Measurements from ENCODE around the gene AFF2. TPM values are rescaled to one million over a fixed set of nuclear protein-coding genes. Genes with fewer than 3 reads are reported as not detected.

AFF2 gene
- total RNA-seq, 4 donors from 2014 or later, result 0.27 to 0.32 TPM; not detected in 2

GRCh38 chrX:149010013-149010852, 509.8 kb downstream of the AFF2 start:
- Histone ChIP-seq H3K27me3 (no peaks in the 10 kb centered on the region), H3K36me3 (no peaks in the 10 kb centered on the region), H3K27ac (no peak overlapping the region), H3K4me1 (no peaks in the 10 kb centered on the region), H3K4me3 (no peak overlapping the region), H3K9me3 (no peaks in the 10 kb centered on the region)
- in situ Hi-C loops (cut with MboI; ENCODE audit: low pct_ligation_motif_present in 1 of 4, low pct_unique_long_range_greater_than_20kb in 1 of 4, low sequenced_read_pairs in 3 of 4) (no loop called here), intact Hi-C loops (cut with DNase I; ENCODE audit: low total_unique reads) (no loop called here)
- no peak for DNase-seq
- WGBS, 2 donors (ENCODE audit: low coverage in 1 of 2), result 31 to 40% methylated on average over 1 to 4 of the region's 4 CpGs
- no peak for TF ChIP-seq POLR2A (IDR thresholded peaks at IDR 0.05)
- TF ChIP-seq, protein P1, sequence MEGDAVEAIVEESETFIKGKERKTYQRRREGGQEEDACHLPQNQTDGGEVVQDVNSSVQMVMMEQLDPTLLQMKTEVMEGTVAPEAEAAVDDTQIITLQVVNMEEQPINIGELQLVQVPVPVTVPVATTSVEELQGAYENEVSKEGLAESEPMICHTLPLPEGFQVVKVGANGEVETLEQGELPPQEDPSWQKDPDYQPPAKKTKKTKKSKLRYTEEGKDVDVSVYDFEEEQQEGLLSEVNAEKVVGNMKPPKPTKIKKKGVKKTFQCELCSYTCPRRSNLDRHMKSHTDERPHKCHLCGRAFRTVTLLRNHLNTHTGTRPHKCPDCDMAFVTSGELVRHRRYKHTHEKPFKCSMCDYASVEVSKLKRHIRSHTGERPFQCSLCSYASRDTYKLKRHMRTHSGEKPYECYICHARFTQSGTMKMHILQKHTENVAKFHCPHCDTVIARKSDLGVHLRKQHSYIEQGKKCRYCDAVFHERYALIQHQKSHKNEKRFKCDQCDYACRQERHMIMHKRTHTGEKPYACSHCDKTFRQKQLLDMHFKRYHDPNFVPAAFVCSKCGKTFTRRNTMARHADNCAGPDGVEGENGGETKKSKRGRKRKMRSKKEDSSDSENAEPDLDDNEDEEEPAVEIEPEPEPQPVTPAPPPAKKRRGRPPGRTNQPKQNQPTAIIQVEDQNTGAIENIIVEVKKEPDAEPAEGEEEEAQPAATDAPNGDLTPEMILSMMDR (IDR thresholded peaks at IDR 0.05), result no peak
- no peak for TF ChIP-seq POLR2AphosphoS5 (IDR thresholded peaks at IDR 0.05)
- TF ChIP-seq EP300 (IDR thresholded peaks at IDR 0.05; ENCODE audit: low read depth), result no peak

DNA sequence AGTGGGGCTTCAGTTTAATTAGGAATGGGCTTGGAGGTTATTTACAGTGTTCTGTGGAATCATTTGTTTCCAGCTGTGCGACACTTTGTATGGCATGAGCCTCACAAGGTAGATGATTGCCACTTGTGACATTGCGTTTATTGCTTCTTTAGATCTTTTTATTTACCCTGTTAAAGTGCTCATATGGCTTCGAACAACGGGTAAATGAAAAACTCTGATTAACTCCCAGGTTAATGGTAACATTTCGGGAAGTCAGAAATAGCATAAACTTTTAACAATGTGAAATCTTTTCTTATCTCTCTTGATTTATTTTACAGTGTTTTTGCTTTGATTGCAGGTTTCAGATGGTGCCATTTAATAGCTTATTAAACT, 510.4 kb downstream of the AFF2 start:
- TF ChIP-seq POLR2A (IDR thresholded peaks at IDR 0.05), result no peak
- TF ChIP-seq POLR2AphosphoS5 (IDR thresholded peaks at IDR 0.05), result no peak
- TF ChIP-seq, protein P1 (IDR thresholded peaks at IDR 0.05), result no peak
- TF ChIP-seq EP300 (IDR thresholded peaks at IDR 0.05; ENCODE audit: low read depth), result no peak
- Histone ChIP-seq H3K9me3 (no peaks in the 10 kb centered on the region), H3K27me3 (no peaks in the 10 kb centered on the region), H3K27ac (no peak overlapping the region), H3K36me3 (no peaks in the 10 kb centered on the region), H3K4me3 (no peak overlapping the region), H3K4me1 (no peaks in the 10 kb centered on the region)
- no peak for DNase-seq
- in situ Hi-C loops (cut with MboI; ENCODE audit: low pct_ligation_motif_present in 1 of 4, low pct_unique_long_range_greater_than_20kb in 1 of 4, low sequenced_read_pairs in 3 of 4) (no loop called here), intact Hi-C loops (cut with DNase I; ENCODE audit: low total_unique reads) (no loop called here)
- 46 to 55% methylated on average over 3 to 5 of the region's 5 CpGs for WGBS, 2 donors (ENCODE audit: low coverage in 1 of 2)

DNA sequence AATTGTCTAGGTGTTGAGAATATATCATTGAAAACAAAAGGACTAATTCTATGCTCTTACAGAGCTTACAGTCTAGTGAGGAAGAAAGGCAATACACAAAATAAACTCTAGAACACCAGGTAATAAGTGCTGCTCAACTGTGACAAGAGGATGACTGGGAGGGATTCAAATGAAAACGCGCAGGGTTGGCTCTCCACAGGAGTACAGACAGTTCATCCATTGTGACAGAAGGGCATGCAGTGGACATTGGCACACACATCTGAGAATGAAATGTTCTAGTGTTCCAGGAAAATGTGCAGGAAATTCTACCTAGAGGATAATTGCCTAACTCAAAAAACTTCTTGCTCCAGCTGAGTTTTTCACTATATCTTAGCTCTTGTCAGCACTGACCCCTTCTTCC, 512.7 kb downstream of the AFF2 start:
- no peak for DNase-seq
- Histone ChIP-seq H3K36me3 (no peaks in the 10 kb centered on the region), H3K27ac (no peak overlapping the region), H3K27me3 (no peaks in the 10 kb centered on the region), H3K4me3 (no peak overlapping the region), H3K4me1 (no peaks in the 10 kb centered on the region), H3K9me3 (no peaks in the 10 kb centered on the region)
- TF ChIP-seq, protein P1 (IDR thresholded peaks at IDR 0.05), result no peak
- no peak for TF ChIP-seq POLR2A (IDR thresholded peaks at IDR 0.05)
- no peak for TF ChIP-seq POLR2AphosphoS5 (IDR thresholded peaks at IDR 0.05)
- TF ChIP-seq EP300 (IDR thresholded peaks at IDR 0.05; ENCODE audit: low read depth), result no peak
- in situ Hi-C loops (cut with MboI; ENCODE audit: low pct_ligation_motif_present in 1 of 4, low pct_unique_long_range_greater_than_20kb in 1 of 4, low sequenced_read_pairs in 3 of 4) (no loop called here), intact Hi-C loops (cut with DNase I; ENCODE audit: low total_unique reads) (no loop called here)
- 73% methylated on average over 2 of the region's 2 CpGs; no CpG with 5 or more reads in 1 of the 2 donors for WGBS, 2 donors (ENCODE audit: low coverage in 1 of 2)

GRCh38 chrX:149021159-149021558, 520.7 kb downstream of the AFF2 start:
- no peak for TF ChIP-seq POLR2A (IDR thresholded peaks at IDR 0.05)
- TF ChIP-seq, protein P1 (IDR thresholded peaks at IDR 0.05), result no peak
- no peak for TF ChIP-seq POLR2AphosphoS5 (IDR thresholded peaks at IDR 0.05)
- TF ChIP-seq EP300 (IDR thresholded peaks at IDR 0.05; ENCODE audit: low read depth), result no peak
- Histone ChIP-seq H3K4me1 (no peaks in the 10 kb centered on the region), H3K9me3 (no peaks in the 10 kb centered on the region), H3K4me3 (no peak overlapping the region), H3K36me3 (no peaks in the 10 kb centered on the region), H3K27ac (no peak overlapping the region), H3K27me3 (no peaks in the 10 kb centered on the region)
- intact Hi-C loops (cut with DNase I; ENCODE audit: low total_unique reads) (no loop called here), in situ Hi-C loops (cut with MboI; ENCODE audit: low pct_ligation_motif_present in 1 of 4, low pct_unique_long_range_greater_than_20kb in 1 of 4, low sequenced_read_pairs in 3 of 4) (no loop called here)
- WGBS, 2 donors (ENCODE audit: low coverage in 1 of 2), result 60 to 62% methylated on average over 1 to 2 of the region's 2 CpGs
- DNase-seq, result no peak
